Skeletal muscle tissue (tissue), 4 donors: ENCODE results near the gene MOV10L1. TPM values are rescaled to one million over a fixed set of nuclear protein-coding genes. Genes with fewer than 3 reads are reported as not detected.

Experiments
- H3K27ac ChIP-seq: one replicate; pipeline ENCODE4 v1.7.0; 2013; ENCODE audit warnings: mild to moderate bottlenecking, low read depth, low read length, inconsistent platforms
- H3K27me3 ChIP-seq, 3 donors: one replicate each; pipeline ENCODE4 v1.7.0; 2013; ENCODE audit warnings: low read length in 3 of 3; ENCODE audit not compliant: control insufficient read depth in 3 of 3, insufficient read depth in 3 of 3
- H3K36me3 ChIP-seq, 3 donors: one replicate each; pipeline ENCODE4 v1.7.0; 2013; ENCODE audit warnings: low read length in 3 of 3; ENCODE audit not compliant: control insufficient read depth in 3 of 3, insufficient read depth in 3 of 3
- H3K4me1 ChIP-seq, 3 donors: one replicate each; pipeline ENCODE4 v1.7.0; 2013; ENCODE audit warnings: low read length in 3 of 3, mild to moderate bottlenecking in 3 of 3; ENCODE audit not compliant: control insufficient read depth in 3 of 3, insufficient read depth in 3 of 3
- H3K4me3 ChIP-seq, 3 donors: one replicate each; pipeline ENCODE4 v1.7.0; 2013; ENCODE audit warnings: low read length in 3 of 3
- H3K9ac ChIP-seq, 3 donors: one replicate each; pipeline ENCODE4 v1.7.0; 2013; ENCODE audit warnings: low read length in 3 of 3, mild to moderate bottlenecking in 3 of 3, moderate library complexity in 2 of 3, low read depth in 1 of 3
- H3K9me3 ChIP-seq, 3 donors: one replicate each; pipeline ENCODE4 v1.7.0; 2013; ENCODE audit warnings: low read length in 3 of 3; ENCODE audit not compliant: control insufficient read depth in 3 of 3
- total RNA-seq: library from RNA; depleted of rRNA; stranded (reverse); fragments of >200 nt; gene quantifications from one replicate; pipeline ENCODE4 v1.2.3, GENCODE V29; 2014
- donor health status: Osteomylitis.

Gene MOV10L1
- total RNA-seq, 1 donor from 2014 or later, result 2.1 TPM

DNA sequence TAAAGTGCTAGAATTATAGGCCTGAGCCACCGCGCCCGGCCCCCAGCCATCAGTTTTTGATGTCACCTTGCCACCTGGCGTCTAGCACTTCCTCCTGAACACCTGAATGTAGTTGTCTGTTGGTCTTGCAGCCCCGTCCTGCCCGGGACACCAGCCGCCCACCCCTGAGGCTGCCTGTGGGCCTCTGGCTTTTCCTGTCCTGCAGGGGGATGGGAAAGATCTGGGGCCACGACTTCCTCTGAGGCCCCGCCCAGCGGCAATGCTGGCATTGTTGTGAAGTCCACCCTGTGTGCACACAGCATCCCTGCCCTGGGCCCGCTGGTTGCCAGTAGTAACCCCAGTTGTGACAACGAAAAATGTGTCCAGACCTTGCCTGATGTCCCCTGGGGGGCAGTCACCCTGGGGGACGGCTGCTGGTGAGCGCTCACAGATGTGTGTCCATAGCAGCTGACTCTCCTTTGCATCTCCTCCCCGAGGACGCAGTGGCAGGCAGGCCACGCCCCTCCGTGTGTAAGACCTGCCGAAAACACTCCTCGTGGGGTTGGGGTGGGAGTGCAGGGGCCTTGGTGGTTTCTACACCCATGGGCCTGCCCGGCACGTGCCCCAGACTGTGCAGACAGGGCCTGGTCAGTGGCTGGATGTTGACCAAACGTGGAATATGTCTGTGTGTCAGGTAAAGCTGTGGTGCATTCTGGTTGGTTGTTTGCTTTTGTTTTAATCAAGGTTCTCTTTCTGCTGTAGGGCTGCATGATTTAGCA is 117.8 kb downstream of the MOV10L1 start:
- H3K27me3 ChIP-seq, result no peaks in the 10 kb centered on the region
- H3K9me3 ChIP-seq, result no peaks in the 10 kb centered on the region
- H3K9ac ChIP-seq, result no peak overlapping the region
- peaks cover 38 to 53% (median 39%) of the 10 kb centered on the region in 3 donors for H3K36me3 ChIP-seq
- peaks cover 18 to 35% (median 35%) of the 10 kb centered on the region in 3 donors for H3K4me1 ChIP-seq
- H3K4me3 ChIP-seq, result no peak overlapping the region
- no peak overlapping the region for H3K27ac ChIP-seq

DNA sequence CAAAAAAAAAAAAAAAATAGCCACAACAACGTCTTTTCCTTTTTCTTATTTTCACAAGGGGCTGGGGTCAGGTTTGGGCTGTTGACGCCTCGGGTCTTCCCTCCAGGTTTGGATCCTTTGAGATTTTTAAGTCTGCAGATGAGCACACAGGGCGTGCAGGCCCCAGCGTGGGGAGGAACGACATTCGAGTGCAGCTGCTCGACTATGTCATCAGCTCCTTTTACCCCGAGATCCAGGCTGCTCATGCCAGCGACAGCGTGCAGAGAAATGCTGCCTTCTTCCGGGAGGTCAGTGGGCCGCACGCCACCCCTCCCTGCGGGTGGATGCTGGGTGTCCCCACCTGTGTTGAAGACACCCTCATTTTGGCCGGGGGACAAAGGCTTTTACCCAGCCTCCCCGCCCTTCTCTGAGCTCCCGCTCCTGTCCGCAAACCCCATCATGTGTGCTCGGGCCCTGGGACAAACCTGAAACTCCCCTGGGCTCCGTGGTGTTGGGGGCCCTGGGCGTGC is 118.7 kb downstream of the MOV10L1 start:
- Histone ChIP-seq H3K9ac (peak overlapping the region in 1 of 3 donors; percentile 16), H3K36me3 (peaks cover 46 to 59% (median 47%) of the 10 kb centered on the region in 3 donors), H3K9me3 (no peaks in the 10 kb centered on the region), H3K4me3 (no peak overlapping the region), H3K4me1 (peaks cover 18 to 35% (median 35%) of the 10 kb centered on the region in 3 donors), H3K27me3 (no peaks in the 10 kb centered on the region), H3K27ac (no peak overlapping the region)

DNA sequence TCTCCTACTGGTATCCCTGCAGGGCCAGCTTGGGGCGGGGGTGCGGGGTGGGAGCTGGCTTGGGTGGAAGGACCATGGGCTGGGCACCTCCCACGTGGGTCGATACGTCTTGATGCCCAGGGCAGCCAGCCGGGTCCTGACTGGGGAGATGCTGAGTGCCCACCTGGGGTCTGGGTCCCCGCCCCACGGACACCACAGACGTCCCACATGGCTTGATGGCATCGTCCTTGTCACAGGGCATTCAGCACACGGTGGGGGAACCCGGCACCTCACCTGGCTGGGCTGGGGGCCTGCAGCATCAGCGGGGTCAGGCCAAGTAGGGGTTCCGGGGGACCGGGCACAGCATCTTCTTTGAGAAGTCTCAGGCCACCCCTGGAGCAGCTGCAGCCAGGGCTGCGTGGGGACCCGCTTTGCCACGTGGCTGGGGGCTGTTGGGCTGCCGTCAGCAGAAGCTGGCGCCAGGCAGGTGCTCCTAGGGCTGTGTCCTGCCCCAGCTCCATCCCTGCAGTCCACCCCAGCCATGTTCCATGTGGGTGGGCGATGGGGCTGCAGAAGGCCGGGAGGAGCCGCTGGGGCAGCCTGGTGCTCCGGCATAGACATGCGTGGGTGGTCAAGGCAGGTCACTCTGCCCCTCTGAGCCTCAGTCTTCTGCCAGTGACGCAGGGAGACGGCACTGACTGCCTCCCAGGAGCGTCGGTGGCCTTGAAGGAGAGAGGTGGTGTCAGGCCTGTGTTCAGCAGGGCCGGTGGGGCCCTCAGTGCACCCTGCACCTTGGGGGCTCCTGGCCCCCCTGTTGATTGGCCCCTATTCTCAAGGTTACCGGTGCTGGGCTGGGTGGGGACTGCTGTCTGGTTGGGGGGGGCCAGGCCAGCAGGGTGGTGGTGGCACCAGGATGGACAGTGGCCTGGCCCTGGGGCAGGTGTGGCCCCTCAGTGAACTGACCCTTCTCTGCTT is 119.4 kb downstream of the MOV10L1 start:
- Histone ChIP-seq H3K36me3 (peaks cover 42 to 59% (median 47%) of the 10 kb centered on the region in 3 donors), H3K27me3 (no peaks in the 10 kb centered on the region), H3K9ac (no peak overlapping the region), H3K4me1 (peaks cover 18 to 35% (median 35%) of the 10 kb centered on the region in 3 donors), H3K9me3 (no peaks in the 10 kb centered on the region), H3K4me3 (no peak overlapping the region), H3K27ac (no peak overlapping the region)

DNA sequence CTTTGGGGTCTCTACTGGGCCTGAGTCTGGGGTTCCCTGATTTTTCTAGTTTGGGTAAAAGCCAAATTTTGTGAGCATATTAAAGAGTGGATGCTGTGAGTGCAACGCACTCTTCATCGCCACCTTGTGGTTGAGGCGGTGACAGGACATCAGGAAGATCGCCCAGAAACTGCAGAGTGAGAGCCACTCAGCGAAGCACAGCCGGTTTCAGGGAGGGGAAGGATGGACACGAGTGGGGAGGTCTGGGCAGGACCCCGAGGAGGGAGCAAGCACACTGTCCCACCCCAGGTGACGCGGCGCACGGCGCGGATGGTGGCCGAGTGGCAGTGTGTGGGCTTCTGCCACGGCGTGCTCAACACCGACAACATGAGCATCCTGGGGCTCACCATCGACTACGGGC is 120.1 kb downstream of the MOV10L1 start:
- H3K27ac ChIP-seq, result no peak overlapping the region
- H3K4me3 ChIP-seq, result no peak overlapping the region
- H3K27me3 ChIP-seq, result no peaks in the 10 kb centered on the region
- H3K36me3 ChIP-seq, result peaks cover 45 to 63% (median 50%) of the 10 kb centered on the region in 3 donors
- no peak overlapping the region for H3K9ac ChIP-seq
- peaks cover 18 to 35% (median 32%) of the 10 kb centered on the region in 3 donors for H3K4me1 ChIP-seq
- H3K9me3 ChIP-seq, result no peaks in the 10 kb centered on the region

DNA sequence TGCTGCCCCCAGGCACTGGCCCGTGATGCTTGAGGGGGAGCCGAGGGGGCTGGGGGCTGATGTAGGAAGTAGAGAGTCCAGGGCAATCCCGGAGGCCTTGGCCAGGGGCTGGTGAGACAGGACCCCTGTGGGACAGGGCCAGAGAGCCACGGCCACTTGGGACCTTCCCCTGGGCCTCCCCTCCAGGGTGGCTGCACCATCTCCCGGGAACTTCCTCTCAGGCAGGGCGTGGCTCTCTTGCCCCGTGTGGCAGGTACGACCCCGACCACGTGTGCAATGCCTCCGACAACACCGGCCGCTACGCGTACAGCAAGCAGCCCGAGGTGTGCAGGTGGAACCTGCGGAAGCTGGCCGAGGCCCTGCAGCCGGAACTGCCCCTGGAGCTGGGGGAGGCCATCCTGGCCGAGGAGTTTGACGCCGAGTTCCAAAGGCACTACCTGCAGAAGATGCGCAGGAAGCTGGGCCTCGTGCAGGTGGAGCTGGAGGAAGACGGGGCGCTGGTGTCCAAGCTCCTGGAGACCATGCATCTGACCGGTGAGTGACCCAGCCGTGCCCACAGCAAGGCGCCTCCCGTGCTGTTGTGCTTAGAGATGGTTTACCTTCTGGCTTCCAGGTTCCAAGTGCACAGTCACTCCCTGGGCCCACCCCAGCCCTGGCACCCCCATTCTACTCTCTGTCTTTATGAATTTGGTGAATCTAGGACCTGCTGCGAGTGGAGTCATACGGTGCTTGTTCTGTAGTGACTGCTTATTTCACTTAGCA is 120.8 kb downstream of the MOV10L1 start:
- Histone ChIP-seq H3K27me3 (no peaks in the 10 kb centered on the region), H3K27ac (no peak overlapping the region), H3K9me3 (no peaks in the 10 kb centered on the region), H3K36me3 (peaks cover 50 to 68% (median 51%) of the 10 kb centered on the region in 3 donors), H3K4me3 (no peak overlapping the region), H3K9ac (no peak overlapping the region), H3K4me1 (peaks cover 17 to 31% (median 30%) of the 10 kb centered on the region in 3 donors)

DNA sequence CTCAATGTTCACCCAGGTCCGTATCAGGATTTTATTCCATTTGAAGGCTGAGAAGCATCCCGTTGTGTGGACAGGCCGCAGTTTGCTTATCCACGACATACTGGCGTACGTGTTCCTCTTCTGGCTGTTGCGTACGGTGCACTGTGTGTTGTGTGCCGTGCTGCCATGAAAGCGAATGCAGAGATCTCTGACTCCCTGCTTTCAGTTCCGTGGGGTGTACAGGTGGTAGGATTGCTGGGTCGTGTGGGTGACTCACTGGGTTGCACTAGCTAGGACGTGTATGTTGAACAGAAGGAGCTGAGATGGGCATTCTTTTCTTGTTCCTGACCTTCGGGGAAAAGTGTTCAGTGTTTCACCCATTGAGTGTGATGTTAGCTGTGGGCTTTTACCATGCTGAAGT is 121.3 kb downstream of the MOV10L1 start:
- H3K9ac ChIP-seq, result no peak overlapping the region
- no peak overlapping the region for H3K27ac ChIP-seq
- H3K9me3 ChIP-seq, result no peaks in the 10 kb centered on the region
- H3K36me3 ChIP-seq, result peaks cover 53 to 70% (median 56%) of the 10 kb centered on the region in 3 donors
- peaks cover 11 to 25% (median 24%) of the 10 kb centered on the region in 3 donors for H3K4me1 ChIP-seq
- H3K4me3 ChIP-seq, result no peak overlapping the region
- no peaks in the 10 kb centered on the region for H3K27me3 ChIP-seq

Other genes starting within 250 kb of the MOV10L1 start
- 8.4 TPM for gene ZBED4, start 236.2 kb upstream of the MOV10L1 start, total RNA-seq
- 9.9 TPM for gene ALG12, start 171.6 kb upstream of the MOV10L1 start, total RNA-seq
- 13.0 TPM for gene CRELD2, start 171.4 kb upstream of the MOV10L1 start, total RNA-seq
- 14.6 TPM for gene PIM3, start 129.2 kb upstream of the MOV10L1 start, total RNA-seq
- not detected for gene IL17REL, start 77.2 kb upstream of the MOV10L1 start, total RNA-seq
- not detected for gene TTLL8, start 31.7 kb upstream of the MOV10L1 start, total RNA-seq
- 0.52 TPM for gene MLC1, start 4.6 kb upstream of the MOV10L1 start, total RNA-seq
- not detected for gene PANX2, start 80.7 kb downstream of the MOV10L1 start, total RNA-seq
- gene TRABD, start 95.9 kb downstream of the MOV10L1 start, total RNA-seq, result 4.7 TPM
- gene SELENOO, start 111.0 kb downstream of the MOV10L1 start, total RNA-seq, result 4.7 TPM
- gene TUBGCP6, start 155.0 kb downstream of the MOV10L1 start, total RNA-seq, result 17.2 TPM
- gene HDAC10, start 161.3 kb downstream of the MOV10L1 start, total RNA-seq, result 8.9 TPM
- 18.8 TPM for gene MAPK12, start 171.7 kb downstream of the MOV10L1 start, total RNA-seq
- 3.1 TPM for gene MAPK11, start 180.4 kb downstream of the MOV10L1 start, total RNA-seq
- gene PLXNB2, start 217.6 kb downstream of the MOV10L1 start, total RNA-seq, result 48.5 TPM
- gene DENND6B, start 237.0 kb downstream of the MOV10L1 start, total RNA-seq, result 1.0 TPM